Lung microvascular endothelial cell (primary cell): ENCODE data around the gene CPSF4L. TPM values are rescaled to one million over a fixed set of nuclear protein-coding genes. Genes with fewer than 3 reads are reported as not detected.

Experiments used
- DNase-seq, 2 donors: peaks; one replicate each; pipeline versions ENCODE4 v3.0.0 to v3.0.0-alpha.2; 2010; ENCODE audit warnings: low read depth in 2 of 2
- total RNA-seq: library from RNA; depleted of rRNA; stranded (reverse); fragments of >200 nt; gene quantifications from 2 replicates; pipeline ENCODE4 v1.2.1, GENCODE V29; 2014

The CPSF4L gene
- total RNA-seq, 1 donor from 2014 or later, result not detected

DNA sequence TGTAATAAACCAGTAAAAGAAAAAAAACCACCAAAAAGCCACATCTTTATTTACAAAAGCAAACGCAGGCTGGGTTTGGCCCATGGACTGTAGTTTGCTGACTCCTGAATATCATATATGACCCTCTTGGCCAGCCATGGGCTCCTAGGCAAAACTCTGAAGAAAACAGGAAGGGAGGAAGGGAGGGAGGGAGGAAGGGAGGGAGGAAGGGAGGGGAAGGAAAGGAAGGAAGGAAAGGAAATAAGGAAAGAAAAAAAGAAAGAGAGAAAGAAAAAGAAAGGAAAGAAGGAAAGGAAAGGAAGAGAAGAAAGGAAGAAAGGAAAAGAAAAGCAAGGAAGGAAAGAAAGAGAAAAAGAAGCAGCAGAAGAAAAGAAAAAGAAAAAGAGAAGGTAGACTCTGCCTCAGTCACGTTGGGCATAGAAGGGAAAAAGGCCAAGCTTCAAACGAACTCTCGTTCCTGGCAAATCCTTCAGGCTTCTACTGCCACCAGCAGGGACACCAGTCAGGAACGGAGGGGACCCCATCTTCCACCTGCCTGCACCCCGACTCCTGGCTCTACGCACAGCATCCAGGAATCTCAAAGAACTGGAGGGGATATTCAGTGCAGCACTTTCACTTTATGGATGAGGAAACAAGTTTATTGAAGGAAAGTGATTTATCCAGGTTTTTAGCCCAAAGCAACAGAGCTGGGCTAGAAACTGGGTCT is 28.0 kb upstream of the CPSF4L start:
- no peak for DNase-seq

DNA sequence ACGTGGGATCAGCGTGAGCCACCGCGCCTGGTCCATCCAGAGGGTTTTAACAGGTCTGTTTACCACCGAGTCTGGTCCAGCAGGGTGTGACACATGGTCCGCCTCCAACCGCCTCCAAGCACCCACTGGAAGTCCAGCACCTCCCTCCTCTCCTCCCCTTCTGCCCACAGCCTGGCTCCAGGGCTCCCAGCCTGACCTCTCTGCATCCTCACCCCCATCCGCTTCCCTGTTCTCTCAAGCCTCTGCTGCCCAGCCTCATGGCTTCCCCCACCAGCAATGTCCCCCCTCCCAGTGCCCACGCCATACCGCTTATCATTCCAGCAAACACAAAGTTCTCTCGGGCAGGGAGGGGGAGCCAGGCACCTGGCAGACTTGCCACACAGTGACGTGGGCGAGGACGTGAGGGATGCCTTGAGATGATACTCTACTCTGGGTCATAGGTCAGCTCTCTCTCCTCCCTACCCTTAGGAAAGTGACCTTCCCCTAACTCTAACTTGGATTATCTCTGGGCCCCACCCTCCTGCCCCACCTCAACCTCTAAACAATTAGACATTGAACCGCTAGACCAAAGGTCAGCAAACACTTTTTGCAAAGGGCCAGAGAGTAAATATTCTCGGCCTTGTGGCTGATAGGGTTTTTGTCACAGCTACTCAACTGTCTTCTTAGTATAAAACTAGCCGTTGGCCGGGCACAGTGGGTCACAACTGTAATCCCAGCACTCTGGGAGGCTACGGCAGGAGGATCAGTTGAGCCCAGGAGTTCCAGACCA is 27.0 kb upstream of the CPSF4L start:
- DNase-seq, result no peak

- DNase-seq, result peak in 1 of 2 donors; percentile 57
Observed at GRCh38 chr17:73286863-73287296, 25.2 kb upstream of the CPSF4L start.

GRCh38 chr17:73285916-73286862 is 24.5 kb upstream of the CPSF4L start:
- DNase-seq, result no peak

DNA sequence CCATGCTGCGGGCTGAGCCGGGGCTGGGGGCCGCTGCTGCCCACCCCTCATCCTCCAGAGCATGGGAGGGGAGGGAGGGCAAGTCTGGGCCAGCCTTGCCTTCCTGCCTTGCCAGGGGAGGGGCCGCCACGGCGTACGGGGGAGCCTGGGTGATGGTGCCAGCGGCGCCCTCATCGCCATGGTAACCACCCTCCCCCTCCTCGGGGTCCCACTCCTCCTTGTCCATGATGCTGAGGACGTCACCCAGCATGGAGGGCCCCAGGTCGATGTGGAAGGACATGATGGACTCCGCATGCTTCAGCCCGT is 23.9 kb upstream of the CPSF4L start:
- no peak for DNase-seq

DNA sequence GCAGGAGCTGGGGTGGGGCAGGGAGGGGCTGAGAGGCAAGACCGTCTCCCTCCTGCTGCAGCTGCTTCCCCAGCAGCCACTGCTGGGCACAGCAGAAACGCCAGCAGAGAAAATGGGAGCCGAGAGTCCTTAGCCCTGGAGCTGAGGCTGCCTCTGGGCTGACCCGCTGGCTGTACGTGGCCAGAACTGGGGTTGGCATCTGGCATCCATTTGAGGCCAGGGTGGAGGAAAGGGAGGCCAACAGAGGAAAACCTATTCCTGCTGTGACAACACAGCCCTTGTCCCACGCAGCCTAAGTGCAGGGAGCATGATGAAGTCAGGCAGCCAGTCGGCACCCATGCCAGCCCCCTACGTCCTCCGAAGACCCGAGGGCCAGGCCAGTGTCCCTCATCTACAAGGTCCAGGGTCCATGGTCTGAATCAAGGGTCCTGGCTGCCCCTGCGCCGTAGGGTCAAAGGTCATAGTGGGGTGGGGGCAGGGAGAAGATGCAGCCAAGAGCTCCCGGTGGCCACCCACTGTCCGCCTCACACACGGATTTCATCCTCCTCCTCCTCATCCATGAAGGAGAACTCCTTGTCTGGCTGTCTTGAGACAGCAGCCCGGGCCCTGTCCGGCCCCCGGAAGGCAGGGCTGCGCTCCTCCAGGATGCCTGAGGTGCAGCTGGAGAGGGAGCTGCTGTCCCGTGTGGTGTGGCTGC is 23.4 kb upstream of the CPSF4L start:
- no peak for DNase-seq

DNA sequence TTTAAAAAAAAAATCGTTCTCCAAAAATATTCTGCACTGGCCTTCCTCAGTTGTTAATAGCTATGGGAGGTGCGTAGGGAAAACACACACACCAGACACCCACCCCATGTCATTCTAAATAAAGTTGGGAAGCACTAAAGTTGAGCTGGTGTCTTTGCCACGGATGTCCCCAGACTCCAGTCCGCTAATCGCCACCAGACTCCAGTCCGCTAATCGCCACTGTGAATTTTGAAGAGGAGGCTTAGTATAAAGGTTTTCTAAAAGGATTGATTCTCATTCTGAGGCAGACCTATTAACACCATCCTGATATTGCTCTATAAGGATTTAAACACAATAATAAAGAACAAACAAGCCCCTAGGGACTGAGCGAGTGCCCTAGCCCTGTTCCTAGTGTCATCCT is 22.7 kb upstream of the CPSF4L start:
- no peak for DNase-seq

DNA sequence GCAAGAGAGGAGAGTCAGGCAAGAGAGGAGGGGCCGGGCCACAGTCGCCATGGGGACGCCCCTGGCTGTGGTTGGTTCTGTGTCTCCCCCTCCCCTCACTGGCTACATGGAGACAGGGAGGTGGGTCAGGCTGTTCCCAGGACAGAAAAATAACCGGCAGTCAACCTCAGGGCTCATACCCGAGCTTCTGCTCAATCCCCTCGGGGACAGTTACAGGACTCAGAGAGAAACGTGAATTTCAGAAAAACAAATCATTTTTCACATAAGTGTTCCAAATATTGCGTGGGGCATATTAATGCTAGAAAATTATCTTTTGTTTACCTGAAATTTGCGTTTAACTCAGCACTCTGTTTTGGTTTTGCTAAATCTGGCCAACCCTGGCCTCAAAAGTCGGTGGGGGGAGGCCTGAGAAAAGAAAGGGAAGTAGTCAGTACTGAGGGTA is 22.2 kb upstream of the CPSF4L start:
- no peak for DNase-seq

DNA sequence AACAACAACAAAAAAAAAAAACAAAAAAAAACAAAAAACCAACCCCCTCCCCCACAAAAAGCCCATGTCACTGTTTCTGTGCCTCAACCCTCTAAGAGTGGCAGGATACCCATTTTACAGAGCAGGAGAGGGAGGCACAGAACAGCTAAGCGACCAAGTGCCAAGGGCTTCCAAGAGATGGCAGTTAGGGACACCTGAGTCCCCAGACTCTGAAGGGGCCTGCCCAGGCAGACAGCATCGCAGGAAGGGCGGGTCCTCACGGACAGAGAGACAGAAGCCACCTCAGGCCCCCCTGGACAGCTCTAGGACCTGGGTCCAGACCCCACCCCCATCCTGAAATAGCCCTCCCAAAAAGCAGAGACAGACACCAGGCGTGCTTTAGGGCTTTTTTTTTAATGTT is 21.6 kb upstream of the CPSF4L start:
- no peak for DNase-seq

DNA sequence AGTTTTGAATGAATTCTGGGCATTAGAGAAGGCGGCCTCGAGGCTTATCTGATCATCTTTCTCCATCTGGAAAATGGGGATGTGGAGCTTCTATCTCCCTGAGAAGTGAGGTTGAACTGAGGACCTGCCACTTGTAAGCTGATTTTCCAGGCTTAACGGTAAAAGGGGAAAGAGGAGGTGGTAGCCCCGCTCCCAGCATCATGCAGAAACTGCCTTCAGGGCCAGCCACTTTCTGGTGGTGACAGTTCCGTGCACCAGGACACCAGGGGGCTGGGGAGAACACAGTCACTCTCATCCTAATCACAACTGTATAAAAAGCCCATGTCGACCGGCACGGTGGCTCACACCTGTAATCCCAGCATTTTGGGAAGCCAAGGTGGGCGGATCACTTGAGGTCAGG is 20.9 kb upstream of the CPSF4L start:
- DNase-seq, result no peak

- DNase-seq, result no peak
Observed at GRCh38 chr17:73281928-73282327, 20.2 kb upstream of the CPSF4L start.

GRCh38 chr17:73280191-73280590 is 18.5 kb upstream of the CPSF4L start:
- no peak for DNase-seq

DNA sequence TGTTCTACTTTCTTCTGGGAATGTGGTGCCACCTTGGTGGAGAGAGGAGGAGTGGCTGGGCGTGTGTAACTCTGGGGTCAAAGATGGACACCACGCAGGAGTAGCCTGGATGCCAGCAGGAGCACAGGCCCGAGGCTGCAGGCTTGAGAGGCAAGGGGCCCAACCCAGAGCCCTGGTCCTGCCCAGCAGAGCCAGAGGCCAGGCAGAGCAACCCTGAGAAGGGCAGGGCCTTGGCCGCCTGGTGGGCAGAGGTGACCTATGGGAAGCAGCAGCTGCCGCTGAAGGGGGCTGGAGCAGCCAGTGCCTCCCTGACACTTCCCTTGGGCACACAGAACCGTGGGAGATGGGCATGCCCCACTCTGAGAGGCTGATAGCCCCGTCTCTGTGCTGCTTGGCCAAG is 18.0 kb upstream of the CPSF4L start:
- no peak for DNase-seq

DNA sequence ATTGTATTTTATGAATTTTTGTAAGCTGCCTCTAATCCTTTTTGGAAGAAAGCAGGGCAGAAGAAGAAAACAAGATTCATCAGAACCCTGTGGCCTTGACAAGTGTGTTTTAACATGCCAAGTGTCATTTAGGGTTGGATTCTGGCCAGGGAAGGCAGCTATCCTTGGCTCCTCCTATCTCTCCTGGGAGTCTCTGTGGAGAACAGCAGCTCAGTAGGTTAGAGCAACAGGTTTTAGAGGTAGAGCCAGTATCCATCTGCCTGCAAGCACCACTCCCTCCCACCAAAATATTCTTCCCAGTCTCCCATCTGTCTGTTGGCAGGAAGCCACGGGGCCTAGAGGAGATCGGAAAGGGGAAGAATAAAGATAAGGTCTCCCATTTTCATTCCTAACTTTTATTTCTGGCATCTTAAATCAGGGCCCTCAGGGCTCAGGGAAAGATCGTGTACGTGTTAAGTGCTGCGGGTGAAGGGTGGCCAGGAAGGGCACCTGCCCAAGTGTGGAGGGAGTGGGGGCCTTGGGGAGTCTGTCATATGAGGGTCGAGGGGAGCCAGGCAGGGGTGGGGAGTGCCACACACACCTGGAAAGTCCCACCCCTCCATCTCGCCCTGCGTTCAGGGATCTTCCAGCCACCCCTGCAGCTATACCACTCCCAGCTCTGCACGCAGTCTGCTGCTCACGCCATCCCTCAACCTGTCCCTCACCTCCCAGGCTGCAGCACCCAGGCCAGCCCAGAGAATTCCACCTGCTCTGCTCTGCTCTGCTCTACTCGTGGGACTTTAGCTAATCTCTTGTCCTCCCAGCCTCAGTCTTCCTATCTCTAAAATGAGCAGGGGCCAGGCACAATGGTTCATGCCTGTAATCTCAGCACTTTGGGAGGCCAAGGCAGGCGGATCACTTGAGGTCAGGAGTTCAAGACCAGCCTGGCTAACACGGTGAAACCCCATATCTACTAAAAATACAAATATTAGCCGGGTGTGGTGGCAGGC is 17.1 kb upstream of the CPSF4L start:
- DNase-seq, result peak in 1 of 2 donors; percentile 9

DNA sequence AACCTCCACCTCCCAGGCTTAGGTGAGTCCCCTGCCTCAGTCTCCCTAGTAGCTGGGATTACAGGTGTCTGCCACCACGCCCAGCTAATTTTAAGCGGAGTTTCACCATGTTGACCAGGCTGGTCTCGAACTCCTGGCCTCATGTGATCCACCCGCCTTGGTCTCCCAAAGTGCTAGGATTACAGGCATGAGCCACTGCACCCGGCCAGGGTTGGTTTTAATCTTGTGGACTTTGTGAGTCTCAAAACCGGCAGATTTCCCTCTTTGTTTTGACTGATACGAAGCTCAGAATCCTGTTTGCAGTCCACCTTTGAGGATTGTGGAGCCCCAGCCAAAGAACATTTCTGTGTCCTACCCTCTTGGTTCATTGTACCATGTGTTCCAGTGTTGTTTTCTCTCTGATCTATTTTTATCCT is 16.4 kb upstream of the CPSF4L start:
- peak in 1 of 2 donors; percentile 61 for DNase-seq

GRCh38 chr17:73274490-73274889 is 12.8 kb upstream of the CPSF4L start:
- no peak for DNase-seq

- DNase-seq, result no peak
Observed at GRCh38 chr17:73272906-73273218, 11.2 kb upstream of the CPSF4L start.

DNA sequence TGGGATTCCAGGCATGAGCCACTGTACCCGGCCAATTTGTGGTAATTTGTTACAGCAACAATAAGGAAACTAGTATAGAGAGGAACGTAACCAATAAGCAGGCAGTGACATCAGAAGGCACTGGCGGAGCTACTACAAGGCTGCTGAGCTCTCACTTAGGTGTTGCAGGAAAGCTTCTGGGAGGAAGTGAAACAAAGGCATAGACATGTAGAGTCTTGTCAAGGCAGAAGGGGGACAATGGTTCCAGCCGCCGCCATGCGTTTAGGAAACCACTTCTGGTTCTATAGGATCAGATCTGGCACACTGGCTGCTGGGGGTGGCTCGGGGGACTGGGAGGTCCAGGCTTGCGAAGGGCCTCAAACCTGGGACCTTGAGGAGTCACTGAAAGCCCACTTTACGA is 9.4 kb upstream of the CPSF4L start:
- no peak for DNase-seq

- no peak for DNase-seq
Observed at GRCh38 chr17:73269791-73270190, 8.1 kb upstream of the CPSF4L start.

GRCh38 chr17:73269329-73269615 is 7.6 kb upstream of the CPSF4L start:
- no peak for DNase-seq
